IMR-90 (cell line): Measurements from ENCODE around the gene NFE2L2. TPM values are rescaled to one million over a fixed set of nuclear protein-coding genes. Genes with fewer than 3 reads are reported as not detected.

Source experiments
- ATAC-seq: fragments of 200-7000 bp; cut with Tn5 transposase; 2 replicates; pipeline ENCODE4 v1.9.1; 2020; ENCODE audit warnings: low read depth, mild to moderate bottlenecking, moderate library complexity
- BruUV-seq: library from RNA; stranded (reverse); fragments of 400-500 nt; replicated peaks from 2 replicates; lab custom pipeline; 2021; lab: Mats Ljungman, UMichigan
- CTCF ChIA-PET: fragments of 300-600 bp; formaldehyde crosslinking; extraction: SDS; loops from one replicate; lab custom pipeline; 2021; ENCODE audit warnings: antibody characterized with exemption; lab: Yijun Ruan, JAX
- POLR2A ChIA-PET: fragments of 300-600 bp; sonication (Branson Sonifier 250); formaldehyde crosslinking; loops from one replicate; lab custom pipeline; 2022; ENCODE audit warnings: antibody characterized with exemption; ENCODE audit not compliant: unreplicated experiment; lab: Charles Lee
- DNase-seq: peaks from one replicate; pipeline ENCODE4 v3.0.0; 2013
- H2AFZ ChIP-seq: replicated peaks from 2 replicates; pipeline ENCODE3; 2013; ENCODE audit warnings: low read length, mild to moderate bottlenecking; ENCODE audit not compliant: poor library complexity
- H2AK5ac ChIP-seq: 2 replicates; pipeline ENCODE4 v1.6.1; 2013; ENCODE audit warnings: low read depth, low read length, inconsistent platforms
- H2AK9ac ChIP-seq: replicated peaks from 2 replicates; pipeline ENCODE3; 2013; ENCODE audit warnings: mild to moderate bottlenecking, low read depth, low read length, moderate library complexity; ENCODE audit not compliant: poor library complexity
- H2BK120ac ChIP-seq: 2 replicates; pipeline ENCODE4 v1.6.1; 2013; ENCODE audit warnings: low read depth, low read length, inconsistent platforms
- H2BK15ac ChIP-seq: 3 replicates; pipeline ENCODE4 v1.6.1; 2013; ENCODE audit warnings: low read depth, low read length, inconsistent platforms
- H2BK20ac ChIP-seq: 2 replicates; pipeline ENCODE4 v1.6.1; 2013; ENCODE audit warnings: low read depth, mild to moderate bottlenecking, inconsistent platforms, low read length, moderate library complexity
- H2BK5ac ChIP-seq: 2 replicates; pipeline ENCODE4 v1.6.1; 2013; ENCODE audit warnings: mild to moderate bottlenecking, low read depth, low read length, inconsistent platforms; ENCODE audit not compliant: poor library complexity, severe bottlenecking
- H3K14ac ChIP-seq: replicated peaks from 2 replicates; pipeline ENCODE4 v1.6.1; 2013; ENCODE audit warnings: low read depth, low read length, inconsistent platforms
- H3K18ac ChIP-seq: 2 replicates; pipeline ENCODE4 v1.6.1; 2013; ENCODE audit warnings: low read depth, low read length, control low read depth
- H3K23ac ChIP-seq: 2 replicates; pipeline ENCODE4 v1.6.1; 2013; ENCODE audit warnings: low read depth, low read length, inconsistent platforms
- H3K27ac ChIP-seq: 2 replicates; pipeline ENCODE4 v1.5.1; 2013; ENCODE audit warnings: mild to moderate bottlenecking, control low read depth, low read length; ENCODE audit not compliant: insufficient read depth
- H3K27me3 ChIP-seq: 2 replicates; pipeline ENCODE4 v1.6.1; 2013; ENCODE audit warnings: low read length; ENCODE audit not compliant: control insufficient read depth, insufficient read depth
- H3K36me3 ChIP-seq: 2 replicates; pipeline ENCODE4 v1.6.1; 2013; ENCODE audit warnings: low read length, mixed read lengths; ENCODE audit not compliant: control insufficient read depth, insufficient read depth
- H3K4ac ChIP-seq: 2 replicates; pipeline ENCODE4 v1.6.1; 2013; ENCODE audit warnings: low read depth, low read length, inconsistent platforms
- H3K4me1 ChIP-seq: 2 replicates; pipeline ENCODE4 v1.6.1; 2013; ENCODE audit warnings: low read length, mixed read lengths; ENCODE audit not compliant: control insufficient read depth, insufficient read depth
- H3K4me2 ChIP-seq: 2 replicates; pipeline ENCODE4 v1.6.1; 2013; ENCODE audit warnings: low read depth, mild to moderate bottlenecking, control low read depth, low read length, moderate library complexity
- H3K4me3 ChIP-seq: 2 replicates; pipeline ENCODE4 v1.5.1; 2013; ENCODE audit warnings: low read depth, mild to moderate bottlenecking, control low read depth, low read length, moderate library complexity; ENCODE audit not compliant: insufficient read depth
- H3K56ac ChIP-seq: 2 replicates; pipeline ENCODE4 v1.6.1; 2013; ENCODE audit warnings: low read length, inconsistent platforms; ENCODE audit not compliant: insufficient read depth; ENCODE audit errors: extremely low read depth
- H3K79me1 ChIP-seq, 2 experiments: 2 replicates each; pipeline ENCODE4 v1.6.1; 2013; ENCODE audit warnings: low read length in 2 of 2, inconsistent platforms in 1 of 2, low read depth in 1 of 2
- H3K9ac ChIP-seq: 2 replicates; pipeline ENCODE4 v1.6.1; 2013; ENCODE audit warnings: low read depth, low read length, control low read depth
- H3K9me1 ChIP-seq: 2 replicates; pipeline ENCODE4 v1.6.1; 2013; ENCODE audit warnings: low read length, inconsistent platforms; ENCODE audit not compliant: insufficient read depth
- H3K9me3 ChIP-seq: 2 replicates; pipeline ENCODE4 v1.6.1; 2013; ENCODE audit warnings: low read length; ENCODE audit not compliant: control insufficient read depth, insufficient read depth
- H4K20me1 ChIP-seq: 2 replicates; pipeline ENCODE4 v1.6.1; 2013; ENCODE audit warnings: low read length, inconsistent platforms; ENCODE audit not compliant: insufficient read depth
- H4K5ac ChIP-seq: 2 replicates; pipeline ENCODE4 v1.6.1; 2013; ENCODE audit warnings: mild to moderate bottlenecking, low read depth, low read length, control low read depth
- H4K8ac ChIP-seq, 2 experiments: 2 replicates each; pipeline ENCODE4 v1.6.1; 2013; ENCODE audit warnings: low read depth in 2 of 2, low read length in 2 of 2, control low read depth in 1 of 2, inconsistent platforms in 1 of 2
- H4K91ac ChIP-seq: 2 replicates; pipeline ENCODE4 v1.6.1; 2013; ENCODE audit warnings: low read depth, low read length, inconsistent platforms; ENCODE audit not compliant: insufficient read depth
- BHLHE40 ChIP-seq: fragments of 150-350 bp; IDR thresholded peaks from 2 replicates; pipeline ENCODE4 v1.6.1; 2016; ENCODE audit warnings: mild to moderate bottlenecking, low read depth, low read length
- CEBPB ChIP-seq: IDR thresholded peaks from 2 replicates; pipeline ENCODE4 v1.6.1; 2012; ENCODE audit warnings: low read depth, low read length, improper control_type of control experiment
- CHD1 ChIP-seq: IDR thresholded peaks from 2 replicates; pipeline ENCODE4 v1.6.1; 2012; ENCODE audit warnings: low read depth, low read length, improper control_type of control experiment
- CTCF ChIP-seq: conservative IDR thresholded peaks from 2 replicates; pipeline ENCODE4 v1.5.1; 2012; ENCODE audit warnings: mild to moderate bottlenecking, low read depth, low read length, improper control_type of control experiment
- ELK1 ChIP-seq: fragments of 150-350 bp; IDR thresholded peaks from 2 replicates; pipeline ENCODE4 v1.6.1; 2016; ENCODE audit warnings: low read depth, mild to moderate bottlenecking, low read length, moderate library complexity, borderline replicate concordance
- FOS ChIP-seq: fragments of 150-350 bp; IDR thresholded peaks from 2 replicates; pipeline ENCODE4 v1.6.1; 2016; ENCODE audit warnings: low read depth, low read length
- MAFK ChIP-seq: IDR thresholded peaks from 2 replicates; pipeline ENCODE4 v1.6.1; 2012; ENCODE audit warnings: low read depth, low read length, improper control_type of control experiment
- MAZ ChIP-seq: IDR thresholded peaks from 2 replicates; pipeline ENCODE4 v1.6.1; 2012; ENCODE audit warnings: low read depth, mild to moderate bottlenecking, low read length, improper control_type of control experiment, moderate library complexity, borderline replicate concordance
- MXI1 ChIP-seq: IDR thresholded peaks from 2 replicates; pipeline ENCODE4 v1.6.1; 2012; ENCODE audit warnings: low read depth, mild to moderate bottlenecking, low read length, moderate library complexity, borderline replicate concordance
- NFE2L2 ChIP-seq: fragments of 150-350 bp; IDR thresholded peaks from 2 replicates; pipeline ENCODE4 v1.6.1; 2016; ENCODE audit warnings: low read depth, mild to moderate bottlenecking, low read length
- POLR2A ChIP-seq: IDR thresholded peaks from 2 replicates; pipeline ENCODE4 v1.6.1; 2012; ENCODE audit warnings: mild to moderate bottlenecking, low read depth, low read length
- RAD21 ChIP-seq: IDR thresholded peaks from 2 replicates; pipeline ENCODE4 v1.6.1; 2012; ENCODE audit warnings: low read length, improper control_type of control experiment
- RCOR1 ChIP-seq: IDR thresholded peaks from 2 replicates; pipeline ENCODE4 v1.6.1; 2012; ENCODE audit warnings: mild to moderate bottlenecking, low read length, improper control_type of control experiment; ENCODE audit not compliant: insufficient replicate concordance
- RFX5 ChIP-seq: IDR thresholded peaks from 2 replicates; pipeline ENCODE4 v1.8.0; 2012; ENCODE audit warnings: low read depth, mild to moderate bottlenecking, low read length, moderate library complexity
- SMC3 ChIP-seq: fragments of 150-350 bp; IDR thresholded peaks from 2 replicates; pipeline ENCODE4 v1.6.1; 2016; ENCODE audit warnings: low read depth, mild to moderate bottlenecking, antibody characterized with exemption, low read length, moderate library complexity
- USF2 ChIP-seq: fragments of 150-350 bp; IDR thresholded peaks from 2 replicates; pipeline ENCODE4 v1.6.1; 2017; ENCODE audit warnings: mild to moderate bottlenecking, antibody characterized with exemption, low read length, low read depth
- WGBS, 2 experiments: methylation state at CpG; one replicate each; pipeline versions ENCODE4 v1.1.5 to v1.1.7; 2013; ENCODE audit warnings: missing lambda C conversion rate in 2 of 2; ENCODE audit not compliant: insufficient read length in 1 of 2; ENCODE audit errors: extremely low coverage in 2 of 2; 5-methylcytosine and 5-hydroxymethylcytosine counted together
- dilution Hi-C: fragments of 300-500 bp; cut with HindIII; formaldehyde crosslinking; loops from one replicate; pipeline ENCODE4 v1.14.3; 2018; ENCODE audit warnings: low sequenced_read_pairs; ENCODE audit not compliant: unreplicated experiment
- in situ Hi-C: fragments of 300-500 bp; cut with MboI; formaldehyde crosslinking; loops from 3 replicates; pipeline ENCODE4 v1.14.3; 2019; ENCODE audit warnings: low sequenced_read_pairs, inconsistent platforms, mixed read lengths
- intact Hi-C: fragments of 100-400 bp; cut with micrococcal nuclease; formaldehyde crosslinking; loops from 2 replicates; pipeline ENCODE4 v1.10.0; 2022
- polyA plus RNA-seq, 3 experiments: library from polyadenylated mRNA; depleted of rRNA; stranded (reverse); fragments of >200 nt; gene quantifications; 2 replicates each; pipeline ENCODE4 v1.2.3, GENCODE V29; 2012; ENCODE audit warnings: low replicate concordance in 1 of 3
- total RNA-seq: library from RNA; depleted of rRNA; stranded (reverse); fragments of >200 nt; gene quantifications from 2 replicates; pipeline ENCODE4 v1.2.3, GENCODE V29; 2012

NFE2L2 gene
- total and polyA plus RNA-seq, 2 of the 4 experiments (the other 2 are of a cell fraction), result 72.7 to 83.5 TPM

- intact Hi-C loops, result no loop called here
- in situ Hi-C loops, result no loop called here
Observed at GRCh38 chr2:177291701-177292100, 27.2 kb upstream of the NFE2L2 start.

More at GRCh38 chr2:177291701-177292100, 27.2 kb upstream of the NFE2L2 start:
- Histone ChIP-seq H3K27ac (no peak overlapping the region), H4K8ac (no peak overlapping the region), H3K36me3 (no peaks in the 10 kb centered on the region), H2AK5ac (no peak overlapping the region), H3K4me1 (peaks cover 3% of the 10 kb centered on the region; the same call in 1 of the 2 replicates), H3K9me3 (no peaks in the 10 kb centered on the region), H3K4ac (peak overlapping the region; percentile 27; the same call in 1 of the 2 replicates), H4K5ac (no peak overlapping the region), H2AFZ (no peak overlapping the region), H2BK120ac (no peak overlapping the region), H4K91ac (no peak overlapping the region; the same call in 1 of the 2 replicates), H2BK20ac (no peak overlapping the region; the same call in 1 of the 2 replicates), H3K14ac (no peak overlapping the region), H3K23ac (no peak overlapping the region), H3K4me2 (no peak overlapping the region), H4K20me1 (no peaks in the 10 kb centered on the region), H2BK15ac (no peak overlapping the region), H3K18ac (no peak overlapping the region), H3K79me1 (no peaks in the 10 kb centered on the region), H3K4me3 (no peak overlapping the region), H2AK9ac (no peak overlapping the region), H2BK5ac (no peak overlapping the region), H3K27me3 (no peaks in the 10 kb centered on the region), H3K9me1 (no peaks in the 10 kb centered on the region), H3K9ac (no peak overlapping the region), H3K56ac (no peak overlapping the region)
- CTCF ChIA-PET, result no interaction called here
- dilution Hi-C loops, result no loop called here
- POLR2A ChIA-PET, result no interaction called here
- TF ChIP-seq SMC3, result no peak
- TF ChIP-seq MAFK, result no peak
- no peak for TF ChIP-seq RCOR1
- TF ChIP-seq FOS, result no peak
- no peak for TF ChIP-seq CHD1
- no peak for TF ChIP-seq CEBPB
- no peak for TF ChIP-seq CTCF
- TF ChIP-seq MXI1, result no peak
- TF ChIP-seq RFX5, result no peak
- TF ChIP-seq POLR2A, result no peak
- no peak for TF ChIP-seq ELK1
- no peak for TF ChIP-seq USF2
- no peak for TF ChIP-seq MAZ
- TF ChIP-seq NFE2L2, result no peak
- TF ChIP-seq BHLHE40, result no peak
- no peak for TF ChIP-seq RAD21
- no CpG with 5 or more reads among the region's 4 CpGs for WGBS, 2 experiments
- DNase-seq (no peak), ATAC-seq (no peak)
- BruUV-seq, result no TSS peak
